GM12864 (cell line): Measurements from ENCODE around the gene MAP1B.
"Not testable (repeated sequence)": the region's sequence is repeated elsewhere in the genome, so short reads cannot be mapped to it uniquely, and the experiment has no call there.

Source experiments
- DNase-seq: peaks from one replicate; pipeline ENCODE4 v3.0.0-alpha.2; 2011; ENCODE audit warnings: low read depth
- H3K4me3 ChIP-seq: 2 replicates; pipeline ENCODE4 v1.5.1; 2011; ENCODE audit warnings: mild to moderate bottlenecking, low read depth, low read length, control low read depth
- CTCF ChIP-seq: IDR thresholded peaks from 2 replicates; pipeline ENCODE4 v1.5.1; 2011; ENCODE audit warnings: low read depth, mild to moderate bottlenecking, moderate library complexity, low read length, control low read depth, inconsistent platforms; ENCODE audit errors: missing control alignments

The MAP1B gene

GRCh38 chr5:72077390-72077789 is 29.9 kb upstream of the MAP1B start:
- DNase-seq: no peak
- H3K4me3 ChIP-seq: no peak overlapping the region
- no peak for TF ChIP-seq CTCF

- DNase-seq: no peak
- H3K4me3 ChIP-seq: no peak overlapping the region
- no peak for TF ChIP-seq CTCF
Measured at GRCh38 chr5:72079288-72079687, 28.0 kb upstream of the MAP1B start.

DNA sequence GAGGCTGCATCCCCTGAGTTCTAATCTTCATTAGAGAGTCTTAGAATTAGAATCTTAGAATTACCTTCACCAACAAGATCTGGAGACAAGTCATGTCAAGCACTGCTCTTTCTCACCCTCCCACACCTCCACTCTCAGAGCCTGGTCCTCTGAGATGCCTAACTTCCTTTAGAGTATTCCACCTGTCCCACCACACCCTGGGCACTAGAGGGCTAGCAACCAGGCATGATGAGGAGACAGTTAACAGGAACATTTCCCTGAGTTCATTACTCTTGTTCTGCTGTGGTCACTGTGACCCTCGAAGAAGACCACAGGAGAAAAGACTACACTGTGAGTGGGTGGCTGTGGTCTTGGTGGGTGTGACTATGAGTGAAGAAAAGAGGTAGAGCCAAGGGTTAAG is 25.2 kb upstream of the MAP1B start:
- no peak for TF ChIP-seq CTCF
- H3K4me3 ChIP-seq: no peak overlapping the region
- no peak for DNase-seq

- no peak for TF ChIP-seq CTCF
- H3K4me3 ChIP-seq: no peak overlapping the region
- no peak for DNase-seq
Measured at GRCh38 chr5:72084876-72085275, 22.4 kb upstream of the MAP1B start.

DNA sequence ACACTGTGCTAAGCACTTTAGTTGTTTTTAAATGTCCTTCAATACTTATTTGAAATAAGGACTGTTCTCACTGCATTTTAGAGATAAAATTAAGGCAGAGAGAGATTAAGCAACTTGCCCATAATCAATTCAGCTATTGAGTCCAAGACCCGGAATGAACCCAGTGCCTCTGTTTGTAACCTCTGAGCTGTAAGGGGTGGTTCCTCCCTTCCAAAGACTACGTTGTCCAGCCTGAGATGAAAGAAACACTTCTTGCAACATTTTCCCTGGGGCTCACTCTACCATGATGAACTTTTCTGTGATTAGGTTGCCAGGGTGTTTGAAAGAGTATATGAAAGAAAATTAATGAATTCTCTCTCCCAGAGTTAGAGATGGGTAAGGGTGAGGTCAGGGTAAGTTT is 22.0 kb upstream of the MAP1B start:
- no peak for TF ChIP-seq CTCF
- DNase-seq: no peak
- no peak overlapping the region for H3K4me3 ChIP-seq

GRCh38 chr5:72089713-72090112 is 17.6 kb upstream of the MAP1B start:
- DNase-seq, H3K4me3 ChIP-seq: not testable (repeated sequence)

- no peak for TF ChIP-seq CTCF
- H3K4me3 ChIP-seq: no peak overlapping the region
- DNase-seq: no peak
Measured at GRCh38 chr5:72092074-72092473, 15.2 kb upstream of the MAP1B start.

- no peak overlapping the region for H3K4me3 ChIP-seq
- no peak for TF ChIP-seq CTCF
Measured at GRCh38 chr5:72093217-72093616, 14.1 kb upstream of the MAP1B start.

More at GRCh38 chr5:72093217-72093616, 14.1 kb upstream of the MAP1B start:
- no peak for DNase-seq
